Stimulated activated CD4-positive, alpha-beta T cell treated with anti-CD3 and anti-CD28 coated beads, TNF-alpha, amount 100 ng/mL, for 24 hours (primary cell): ENCODE data around the gene HAPSTR1.
A peak's percentile ranks its signal among the peaks of the same experiment; 100 is the strongest.
"Not testable (repeated sequence)": the region's sequence is repeated elsewhere in the genome, so short reads cannot be mapped to it uniquely, and the experiment has no call there.

Experiments used
- DNase-seq, 3 experiments: peaks; one replicate each; pipeline ENCODE4 v3.0.0-alpha.2; 2020; ENCODE audit warnings: low read depth in 3 of 3

The HAPSTR1 gene

DNA sequence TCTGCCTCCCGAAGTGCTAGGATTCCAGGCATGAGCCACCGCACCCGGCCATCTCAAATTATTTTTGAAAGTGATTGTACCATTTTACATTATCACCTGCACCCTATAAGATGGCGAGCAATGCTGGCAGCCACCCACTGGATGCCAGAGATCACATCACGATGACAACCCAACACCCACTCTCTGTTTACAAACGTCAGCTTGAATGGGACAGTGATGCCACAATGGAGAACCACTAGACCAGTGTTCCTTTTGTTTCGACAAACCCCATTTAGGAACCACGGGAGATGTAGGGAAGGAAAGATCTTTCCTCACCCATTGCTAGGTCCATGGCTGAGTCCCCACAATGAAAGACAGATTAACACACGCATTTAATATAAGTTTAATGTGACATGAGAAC lies 20.1 kb upstream of the HAPSTR1 start:
- DNase-seq, result no peak

DNA sequence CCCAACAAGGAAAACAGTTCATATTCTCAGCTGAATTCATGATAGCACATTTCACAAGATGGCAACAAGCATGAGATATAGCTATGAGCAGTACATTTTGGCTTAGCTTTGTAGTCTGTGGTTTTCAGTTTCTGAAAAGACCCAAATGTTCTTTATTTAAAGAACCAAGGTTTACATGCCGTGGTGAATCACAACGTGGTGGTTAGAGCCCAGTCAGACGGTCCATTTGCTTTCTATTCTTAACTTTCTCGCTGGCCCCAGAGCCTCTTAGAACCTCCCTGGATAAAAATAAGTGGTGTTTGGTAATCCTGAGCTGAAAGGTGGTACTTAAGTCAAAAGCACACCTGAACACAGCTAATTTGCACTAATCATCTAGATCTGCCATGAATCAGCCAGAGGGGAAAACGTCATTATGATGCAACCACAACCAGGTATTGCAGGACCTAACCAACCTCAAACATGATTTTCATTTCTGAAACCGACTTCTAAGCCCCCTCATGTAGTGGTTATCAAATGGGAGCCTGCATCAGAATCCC lies 18.6 kb upstream of the HAPSTR1 start:
- peak in 1 of 3 experiments; percentile 40 for DNase-seq

DNA sequence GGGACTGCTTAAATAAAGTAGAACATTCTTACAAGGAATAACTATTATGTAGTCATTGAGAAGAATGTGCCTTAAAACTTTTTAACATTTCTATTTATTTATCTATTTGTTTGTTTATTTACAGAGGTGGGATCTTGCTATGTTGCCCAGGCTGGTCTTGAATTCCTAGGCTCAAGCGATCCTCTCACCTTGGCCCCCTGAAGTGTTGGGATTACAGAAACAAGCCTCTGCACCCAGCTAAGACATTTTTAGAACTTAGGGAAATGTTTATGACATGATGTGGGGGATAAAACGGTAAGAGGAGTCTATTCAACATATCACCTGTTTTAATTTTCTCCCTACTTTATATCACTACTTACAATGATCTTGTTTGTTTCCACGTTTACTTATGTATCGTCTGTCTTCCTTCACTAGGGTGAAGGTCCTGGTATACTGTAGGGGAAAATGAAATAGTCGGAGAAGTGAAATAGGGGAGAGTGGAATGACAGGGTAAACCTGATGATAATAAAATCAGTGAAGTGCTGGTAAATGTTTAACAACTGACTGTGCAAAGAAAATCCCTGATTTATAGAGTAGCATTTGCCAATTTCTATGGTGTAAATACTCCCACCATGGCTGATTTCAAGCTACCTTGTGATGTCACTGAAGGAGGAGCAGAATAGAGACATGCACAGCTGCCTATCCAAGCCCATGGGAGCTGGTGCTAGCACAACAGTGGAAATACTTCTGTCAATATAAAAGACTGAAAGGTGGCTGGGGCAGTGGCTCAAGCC lies 16.0 kb upstream of the HAPSTR1 start:
- no peak for DNase-seq

DNA sequence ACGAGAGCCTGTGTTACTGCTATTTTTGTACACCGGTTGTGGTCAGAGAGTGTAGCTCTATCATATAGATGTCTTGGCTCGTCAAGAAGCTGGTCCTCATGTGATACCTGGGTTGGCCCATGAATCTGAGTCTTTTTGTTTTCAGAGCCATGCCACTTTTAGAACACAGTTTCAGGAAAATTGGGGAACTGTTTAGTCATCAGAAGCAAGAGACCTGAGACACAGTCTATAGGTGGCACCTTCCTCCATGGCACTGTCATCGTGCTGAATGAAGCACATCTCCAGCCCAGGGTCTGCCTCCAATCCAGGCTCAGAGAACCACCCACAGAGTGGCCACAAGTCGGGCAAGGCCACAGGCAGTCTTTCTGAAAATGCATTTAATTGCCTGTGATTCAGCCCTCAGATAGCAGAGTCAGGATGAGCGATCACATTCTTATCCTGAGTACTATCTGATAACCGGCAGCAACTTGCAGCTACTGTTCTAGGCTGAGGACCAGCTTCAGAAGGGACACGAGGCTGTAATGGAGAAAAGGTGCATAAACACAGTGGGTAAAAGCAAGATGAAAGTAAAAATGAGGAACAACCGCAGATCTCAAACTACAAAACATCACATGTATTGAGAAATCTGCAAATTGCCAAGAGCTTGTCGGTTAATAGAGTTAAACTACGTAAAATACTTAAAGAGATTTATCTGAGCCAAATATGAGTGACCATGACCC lies 14.2 kb upstream of the HAPSTR1 start:
- peak in 1 of 3 experiments; percentile 23 for DNase-seq

DNA sequence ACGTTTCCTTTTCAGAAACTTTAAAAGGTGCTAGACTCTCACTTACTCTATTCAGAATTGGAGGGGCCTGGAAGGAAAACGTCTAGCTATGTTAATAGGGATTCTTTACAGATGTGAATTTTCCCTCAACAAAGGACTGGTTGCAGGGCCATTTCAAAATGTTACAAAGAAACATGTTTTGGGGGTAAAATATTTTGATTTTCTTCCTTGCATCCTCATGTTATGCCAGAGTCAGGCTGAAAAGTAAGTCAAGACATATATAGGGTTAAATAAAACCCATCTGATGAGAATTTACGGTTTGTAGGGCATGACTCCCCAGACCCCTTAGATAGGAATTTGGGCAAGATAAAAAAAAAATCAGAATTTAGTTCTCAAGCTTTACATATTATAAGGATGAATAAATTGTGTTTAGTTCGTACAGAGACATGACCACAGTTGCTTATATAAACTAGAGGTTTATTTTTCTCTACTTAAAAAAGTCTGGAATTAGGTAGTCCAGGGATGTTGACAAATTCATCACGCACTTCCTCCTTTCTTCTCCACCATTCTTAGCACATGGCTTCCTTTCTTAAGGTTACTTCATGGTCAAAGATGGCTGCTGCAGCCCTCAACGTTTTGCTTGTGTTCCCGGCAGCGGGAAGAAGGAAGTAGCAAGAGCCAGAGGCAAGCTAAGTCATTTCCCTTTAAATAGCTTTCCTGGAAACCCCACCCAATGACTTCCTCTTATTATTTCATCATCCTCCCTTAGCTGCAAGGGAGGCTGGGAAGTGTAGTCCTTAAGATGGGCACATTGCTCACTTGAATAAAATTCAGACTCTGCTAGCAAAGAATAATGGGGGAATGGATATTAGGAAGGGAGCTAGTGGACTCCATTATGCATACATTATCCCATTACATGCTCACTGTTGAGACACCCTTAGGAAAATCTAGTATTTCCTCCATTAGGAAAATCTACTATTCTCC lies 12.7 kb upstream of the HAPSTR1 start:
- DNase-seq, result peak in 2 of 3 experiments; percentile 33 to 47

DNA sequence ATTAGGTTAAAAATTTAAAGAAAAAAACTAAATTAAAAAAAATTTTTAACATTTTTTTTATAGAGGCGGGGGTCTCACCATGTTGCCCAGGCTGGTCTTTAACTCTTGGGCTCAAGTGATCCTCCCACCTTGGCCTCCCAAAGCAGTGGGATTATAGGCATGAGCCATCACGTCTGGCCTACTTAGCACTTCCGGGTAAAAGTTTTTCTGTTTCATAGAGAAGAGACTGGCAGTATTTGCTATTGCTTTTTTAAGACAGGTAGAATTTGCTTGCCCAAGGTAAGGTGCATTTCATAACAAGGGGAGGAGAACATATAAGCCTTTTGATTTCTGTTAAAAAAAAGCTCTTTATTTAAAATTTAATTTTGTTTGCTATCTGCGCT lies 12.0 kb upstream of the HAPSTR1 start:
- no peak for DNase-seq

DNA sequence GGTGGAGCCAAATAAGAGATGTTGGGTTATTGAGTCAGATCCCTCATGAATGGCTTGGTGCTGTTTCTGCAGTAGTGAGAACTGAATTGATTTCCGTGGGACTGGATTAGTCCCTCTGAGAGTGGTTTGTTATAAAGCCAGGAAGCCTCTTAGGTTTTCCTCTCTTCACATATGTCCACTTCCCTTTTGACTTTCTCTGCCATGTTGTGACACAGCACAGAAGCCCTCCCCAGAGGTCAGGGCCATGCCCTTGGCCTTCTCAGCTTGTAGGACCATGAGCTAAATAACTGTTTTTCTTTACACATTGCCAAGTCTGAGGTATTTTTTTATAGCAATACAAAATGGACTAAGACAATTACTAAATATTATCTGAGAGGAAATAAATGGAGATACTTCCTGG lies 10.3 kb upstream of the HAPSTR1 start:
- no peak for DNase-seq

DNA sequence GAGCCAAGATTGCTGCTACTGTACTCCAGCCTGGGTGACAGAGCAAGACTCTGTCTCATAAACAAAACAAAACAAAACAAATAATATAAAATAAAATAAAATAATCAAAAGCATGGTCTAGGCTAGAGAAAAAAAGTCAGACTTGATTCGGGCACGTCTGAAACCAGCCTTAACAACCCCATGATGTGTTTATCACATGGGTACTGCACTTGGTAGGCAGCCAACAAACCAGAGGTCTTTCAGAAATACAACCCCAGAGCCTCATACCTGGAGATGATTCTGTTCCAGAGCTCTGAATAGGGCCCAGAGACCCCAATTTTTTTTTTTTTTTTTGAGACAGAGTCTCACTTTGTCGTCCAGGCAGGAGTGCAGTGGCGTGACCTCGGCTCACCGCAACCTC lies 9.6 kb upstream of the HAPSTR1 start:
- no peak for DNase-seq

DNA sequence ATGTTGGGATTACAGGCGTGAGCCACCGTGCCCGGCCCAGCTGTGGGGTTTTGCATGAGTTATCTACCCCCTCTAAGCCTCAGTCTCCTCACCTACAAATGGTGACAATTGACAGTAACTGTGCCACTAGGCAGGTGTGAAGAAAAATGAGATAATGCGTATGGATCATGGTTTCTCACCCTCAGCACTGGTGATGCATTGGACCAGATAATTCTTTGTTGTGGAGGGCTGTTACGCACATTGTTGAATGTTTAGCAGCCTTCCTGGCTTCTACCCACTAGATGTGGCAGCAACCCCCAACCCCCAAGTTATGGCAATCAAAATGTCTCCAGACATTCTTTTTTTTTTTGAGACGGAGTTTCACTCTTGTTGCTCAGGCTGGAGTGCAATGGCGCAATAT lies 9.0 kb upstream of the HAPSTR1 start:
- DNase-seq, result no peak

DNA sequence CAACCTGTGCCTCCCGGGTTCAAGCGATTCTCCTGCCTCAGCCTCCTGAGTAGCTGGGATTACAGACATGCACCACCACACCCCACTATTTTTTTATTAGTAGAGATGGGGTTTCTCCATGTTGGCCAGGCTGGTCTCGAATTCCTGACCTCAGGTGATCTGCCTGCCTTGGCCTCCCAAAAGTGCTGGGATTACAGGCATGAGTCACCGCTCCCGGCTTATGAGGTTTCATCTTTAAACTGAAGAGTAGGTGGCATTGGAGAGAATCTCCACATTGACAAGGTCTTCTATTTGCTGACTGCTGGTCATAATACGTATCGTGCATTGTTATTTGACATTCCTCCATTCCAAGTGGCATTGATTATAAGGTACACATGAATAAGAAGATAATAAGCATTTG lies 3.7 kb upstream of the HAPSTR1 start:
- not testable (repeated sequence) for DNase-seq

DNA sequence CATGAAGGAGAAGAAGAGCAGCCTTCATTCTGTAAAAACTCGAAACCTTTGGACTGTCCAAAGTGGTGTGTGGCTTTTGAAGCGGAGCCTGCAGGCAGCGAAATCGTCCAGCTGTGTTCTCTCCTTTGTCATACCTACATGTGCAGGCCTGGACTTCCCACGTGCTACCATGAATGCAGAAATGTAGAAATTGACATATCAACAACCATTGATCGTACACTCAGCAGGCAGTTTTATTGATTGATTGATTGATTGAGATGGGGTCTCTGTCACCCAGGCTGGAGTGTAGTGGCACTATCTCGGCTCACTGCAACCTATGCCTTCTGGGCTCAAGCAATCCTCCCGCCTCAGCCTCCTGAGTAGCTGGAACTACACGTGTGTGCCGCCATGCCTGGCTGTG lies 2.6 kb upstream of the HAPSTR1 start:
- DNase-seq, result no peak

DNA sequence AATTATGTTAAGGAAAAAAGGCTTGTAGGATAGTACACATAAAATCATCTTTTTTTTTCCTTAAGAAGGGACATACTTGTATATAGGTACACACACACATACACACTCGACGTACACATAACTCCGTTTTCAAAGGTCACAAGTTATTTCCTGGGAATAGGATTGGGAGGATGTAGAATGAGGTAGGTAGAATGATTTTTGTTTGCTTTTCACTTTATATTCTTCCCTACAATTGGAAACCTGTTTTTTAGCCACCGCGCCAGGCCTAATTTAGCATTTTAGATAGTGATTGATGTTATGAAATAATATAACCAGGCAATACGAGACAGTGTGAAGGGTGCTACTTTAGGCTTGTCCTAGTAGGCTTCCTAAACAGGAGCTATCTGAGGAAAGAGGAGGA lies 1.8 kb upstream of the HAPSTR1 start:
- DNase-seq, result no peak

DNA sequence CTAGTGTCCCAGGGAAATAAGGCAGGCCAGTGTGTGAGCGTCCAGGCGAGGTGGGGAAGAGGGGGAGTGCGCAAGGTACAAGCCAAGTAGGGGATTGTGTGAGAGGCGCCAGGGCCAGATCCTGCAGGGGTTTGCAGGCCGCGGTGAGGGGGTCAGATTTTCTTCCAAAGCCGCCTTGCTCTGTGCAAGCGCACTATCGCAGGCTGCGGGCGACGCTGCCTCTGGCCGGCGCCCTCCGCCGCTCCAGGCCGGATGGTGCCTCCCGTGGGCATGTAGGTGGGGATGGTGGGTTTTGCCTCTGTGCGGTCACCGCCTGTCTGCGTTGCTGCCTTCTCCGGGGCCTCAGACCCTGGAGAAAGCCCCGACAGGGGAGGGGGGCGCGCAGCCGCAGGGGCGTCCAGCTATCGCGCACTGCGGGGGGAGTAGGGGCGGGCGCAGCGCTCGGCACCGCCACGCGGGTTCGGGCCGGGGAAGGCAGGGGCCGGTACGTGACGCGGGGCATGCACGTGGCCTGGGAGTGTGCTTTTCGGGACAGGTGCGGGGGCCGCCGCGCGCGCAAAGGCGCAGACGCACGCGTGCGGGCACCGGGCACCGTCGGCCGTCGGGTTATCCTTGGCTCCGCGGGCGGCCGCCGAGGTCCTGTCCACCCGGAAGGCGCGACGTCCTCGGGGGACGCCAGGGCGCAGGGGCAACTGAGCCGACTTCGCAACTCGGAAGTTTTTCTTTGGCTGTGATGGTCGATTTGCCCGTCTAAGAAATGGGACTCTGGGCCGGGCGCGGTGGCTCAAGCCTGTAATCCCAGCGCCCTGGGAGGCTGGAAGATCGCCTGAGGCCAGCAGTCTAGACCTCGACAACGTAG lies 1.1 kb upstream of the HAPSTR1 start:
- peak in 1 of 3 experiments; percentile 56 for DNase-seq

DNA sequence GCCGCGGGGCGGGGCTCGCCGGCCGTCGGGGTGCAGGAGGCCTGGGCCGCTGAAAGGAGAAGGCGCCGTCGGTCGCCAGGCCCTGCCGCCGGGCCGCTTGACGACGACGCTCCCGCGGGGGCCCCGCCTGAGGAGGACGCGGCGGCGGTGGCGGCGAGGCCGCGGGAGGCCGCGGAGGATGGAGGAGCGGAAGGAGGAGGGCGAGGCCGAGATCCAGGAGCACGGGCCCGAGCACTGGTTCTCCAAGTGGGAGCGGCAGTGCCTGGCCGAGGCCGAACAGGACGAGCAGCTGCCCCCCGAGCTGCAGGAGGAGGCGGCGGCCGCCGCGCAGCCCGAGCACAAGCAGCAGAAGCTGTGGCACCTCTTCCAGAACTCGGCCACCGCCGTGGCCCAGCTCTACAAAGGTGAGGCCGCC lies 430 bp downstream of the HAPSTR1 start:
- peak in 1 of 3 experiments; percentile 40 for DNase-seq

DNA sequence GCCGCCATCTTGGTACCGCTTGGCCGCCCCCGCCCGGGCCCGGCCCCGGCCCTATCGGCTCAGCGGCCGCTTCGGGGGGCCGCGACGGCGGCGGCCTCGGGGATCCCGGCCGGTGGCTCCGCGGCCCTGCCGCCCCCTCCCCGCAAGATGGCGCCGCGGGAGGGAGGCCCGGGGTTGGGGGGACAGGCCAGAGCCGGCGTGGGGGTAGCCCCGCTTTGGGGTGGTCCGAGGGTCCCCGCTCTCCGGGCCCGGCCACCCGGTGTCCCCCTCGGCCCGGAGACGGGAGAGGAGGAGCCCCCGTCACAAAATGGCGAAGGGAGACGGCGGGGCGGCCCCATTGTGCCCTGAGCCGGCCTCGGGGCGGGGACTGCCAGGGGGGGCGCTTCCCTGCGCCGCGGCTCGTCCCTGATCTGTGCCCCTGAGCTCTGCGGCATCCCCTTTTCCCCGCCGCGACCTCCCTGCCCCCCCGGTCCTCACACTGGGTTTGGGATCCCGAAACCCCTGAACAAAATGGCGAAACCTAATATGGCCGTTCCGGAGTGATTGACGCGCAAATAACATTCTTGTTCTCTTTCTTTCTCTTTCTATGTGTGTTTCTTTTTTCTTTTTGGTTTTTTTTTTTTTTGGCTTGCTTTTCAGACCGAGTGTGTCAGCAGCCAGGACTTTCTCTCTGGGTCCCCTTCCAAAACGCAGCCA lies 986 bp downstream of the HAPSTR1 start:
- peak in 2 of 3 experiments; percentile 21 to 43 for DNase-seq

DNA sequence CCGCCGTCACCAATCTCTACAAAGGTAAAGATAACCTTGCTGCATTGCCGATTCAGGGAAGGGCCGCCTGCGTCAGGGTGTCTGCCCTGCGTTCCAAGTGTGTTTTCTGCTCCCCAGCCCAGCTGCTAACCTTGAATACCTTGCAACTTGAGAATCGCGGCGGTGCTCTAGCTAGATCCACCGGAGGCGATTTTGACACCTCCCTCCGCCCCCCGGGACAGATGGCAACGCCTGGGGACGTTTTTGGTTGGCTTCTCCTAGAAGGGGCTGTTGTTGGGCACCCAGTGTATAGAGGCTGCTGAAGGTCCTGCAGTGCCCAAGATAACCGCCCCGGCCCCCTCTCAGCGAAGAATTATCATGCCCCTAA lies 1.5 kb downstream of the HAPSTR1 start:
- no peak for DNase-seq

DNA sequence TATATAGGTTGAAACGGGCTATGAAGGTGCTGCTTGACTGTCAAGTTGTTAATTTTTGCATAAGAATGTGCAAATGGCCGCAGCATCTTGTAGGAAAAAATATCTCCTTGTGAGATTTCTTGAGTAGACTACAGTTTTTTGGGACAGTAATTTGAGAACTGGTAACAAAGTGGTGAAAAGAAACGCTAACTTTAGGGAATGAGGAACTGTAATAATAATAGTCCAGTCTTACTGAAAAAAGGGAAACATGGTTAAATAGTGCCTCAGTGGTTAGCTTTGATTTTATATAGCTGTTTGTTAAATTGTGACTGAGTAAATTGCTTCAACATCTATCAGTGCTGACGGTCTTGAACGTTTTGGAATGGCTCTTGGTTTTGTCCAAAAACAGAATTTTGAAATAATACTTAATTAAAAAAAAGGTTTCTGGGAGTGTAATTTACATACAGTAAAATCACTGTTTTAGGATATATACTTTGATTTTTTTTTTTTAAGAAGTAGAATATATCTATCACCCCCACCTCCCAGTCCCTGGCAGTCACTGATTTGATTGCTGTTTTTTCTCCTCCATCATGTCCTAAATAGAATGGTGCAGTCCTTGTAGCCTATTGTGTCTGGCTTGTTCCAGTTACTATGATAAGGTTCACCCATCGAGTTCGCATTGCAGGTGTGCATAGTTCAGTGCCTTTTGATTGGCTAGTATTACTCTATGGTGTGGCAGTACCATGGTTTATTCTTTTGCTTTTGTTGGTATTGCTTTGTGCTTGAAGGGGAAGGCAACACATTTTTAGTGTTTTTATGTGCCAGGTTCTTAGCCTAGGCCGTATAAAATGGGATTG lies 2.8 kb downstream of the HAPSTR1 start:
- DNase-seq, result no peak

DNA sequence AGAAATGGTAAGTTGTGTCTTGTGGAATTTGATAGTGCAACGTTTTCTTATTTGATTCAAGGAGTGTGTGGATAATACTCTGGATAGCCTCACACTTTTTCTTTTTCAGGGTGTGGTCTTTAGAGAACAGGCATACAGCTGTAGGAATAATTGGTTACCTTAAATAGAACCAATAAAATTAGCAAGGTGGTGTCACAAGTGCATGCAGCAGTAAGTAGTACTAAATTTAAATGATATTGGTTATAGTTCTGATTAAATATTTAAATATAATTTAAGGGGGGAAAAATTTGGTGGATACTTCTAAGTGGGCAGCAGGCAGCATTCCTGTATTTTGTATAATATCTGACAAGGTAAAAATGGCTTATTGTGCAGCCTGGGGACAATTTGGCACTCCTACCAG lies 3.7 kb downstream of the HAPSTR1 start:
- DNase-seq, result no peak

DNA sequence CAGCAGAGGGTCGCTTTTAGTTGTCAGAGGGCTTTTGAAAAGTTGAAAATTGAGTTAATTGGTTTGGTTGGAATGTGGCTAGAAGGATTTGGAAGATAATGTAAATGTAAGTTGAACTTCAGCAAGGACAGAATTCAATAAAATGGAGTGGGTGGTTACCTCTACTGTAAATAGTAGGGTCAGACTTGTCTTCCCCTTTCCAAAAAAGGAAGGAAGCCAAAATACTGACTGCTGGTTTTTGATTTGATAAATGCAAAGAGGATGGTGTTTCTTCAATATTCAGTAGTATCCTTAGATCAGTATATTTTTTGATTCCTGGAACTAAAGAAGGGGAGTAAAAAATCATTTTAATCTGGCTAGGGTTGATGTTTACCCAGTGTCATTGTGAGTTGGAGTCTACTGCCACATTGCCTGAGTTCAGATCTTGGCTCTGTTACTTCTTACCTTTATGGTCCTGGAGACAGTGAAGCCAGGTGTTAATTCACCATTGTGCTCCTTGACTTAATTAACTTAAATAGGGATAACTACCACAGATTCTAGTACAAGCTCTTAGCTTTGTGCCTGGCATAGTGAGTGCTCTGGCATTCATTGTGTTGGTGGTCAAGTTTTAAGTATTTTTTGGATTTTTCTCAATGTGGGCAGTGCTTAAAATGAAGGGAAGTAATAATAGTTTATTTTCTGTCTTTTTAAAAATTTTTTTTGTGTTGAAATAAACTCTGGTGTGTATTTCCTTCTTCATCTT lies 4.4 kb downstream of the HAPSTR1 start:
- no peak for DNase-seq
